Measurements from ENCODE around the gene PDHB.
"Not testable (repeated sequence)": the region's sequence is repeated elsewhere in the genome, so short reads cannot be mapped to it uniquely, and the experiment has no call there.

The PDHB gene

DNA sequence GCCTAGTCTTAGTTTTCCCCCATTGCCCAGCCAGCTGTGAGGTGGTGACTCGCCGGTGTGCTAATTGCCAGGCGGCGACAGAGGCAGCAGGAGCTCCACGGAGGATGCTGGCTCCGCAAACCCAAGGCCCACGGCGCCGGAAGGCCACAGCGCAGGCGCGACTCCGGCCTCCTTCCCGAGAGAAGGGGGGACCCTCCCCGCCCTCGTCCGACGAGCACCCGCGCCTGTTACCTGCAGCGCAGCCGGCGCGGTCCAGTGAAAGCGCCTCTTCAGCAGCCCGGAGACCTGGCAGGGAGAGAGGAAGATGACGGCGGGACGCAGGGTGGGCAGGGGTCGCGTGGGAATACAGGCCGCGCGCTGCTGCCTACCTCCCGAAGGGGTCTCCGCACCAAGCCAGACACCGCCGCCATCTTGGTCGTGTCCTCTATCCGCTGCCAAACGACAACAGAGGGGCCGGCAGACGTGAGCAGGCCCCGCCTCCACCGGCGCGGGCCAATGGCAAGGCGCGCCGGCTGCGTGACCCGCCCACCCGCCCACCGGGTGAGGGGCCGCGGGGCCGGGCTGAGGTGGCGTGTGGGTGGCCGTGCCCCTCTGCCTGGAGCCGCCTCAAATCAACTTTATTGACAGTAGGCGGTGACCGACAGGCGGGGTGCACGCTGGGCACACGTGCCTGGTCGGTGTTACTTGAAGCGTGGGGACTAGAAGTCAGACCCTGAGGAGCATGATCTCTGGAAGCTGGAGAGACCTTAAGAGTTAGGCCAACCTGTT, at the start of gene PDHB:
TSS of gene PDHB (minus strand) at position 433 of the 768 bp plus-strand sequence. CDS start at position 410, 23 bp downstream.
- peak; percentile 99 for DNase-seq (ENCODE audit: low spot score)

DNA sequence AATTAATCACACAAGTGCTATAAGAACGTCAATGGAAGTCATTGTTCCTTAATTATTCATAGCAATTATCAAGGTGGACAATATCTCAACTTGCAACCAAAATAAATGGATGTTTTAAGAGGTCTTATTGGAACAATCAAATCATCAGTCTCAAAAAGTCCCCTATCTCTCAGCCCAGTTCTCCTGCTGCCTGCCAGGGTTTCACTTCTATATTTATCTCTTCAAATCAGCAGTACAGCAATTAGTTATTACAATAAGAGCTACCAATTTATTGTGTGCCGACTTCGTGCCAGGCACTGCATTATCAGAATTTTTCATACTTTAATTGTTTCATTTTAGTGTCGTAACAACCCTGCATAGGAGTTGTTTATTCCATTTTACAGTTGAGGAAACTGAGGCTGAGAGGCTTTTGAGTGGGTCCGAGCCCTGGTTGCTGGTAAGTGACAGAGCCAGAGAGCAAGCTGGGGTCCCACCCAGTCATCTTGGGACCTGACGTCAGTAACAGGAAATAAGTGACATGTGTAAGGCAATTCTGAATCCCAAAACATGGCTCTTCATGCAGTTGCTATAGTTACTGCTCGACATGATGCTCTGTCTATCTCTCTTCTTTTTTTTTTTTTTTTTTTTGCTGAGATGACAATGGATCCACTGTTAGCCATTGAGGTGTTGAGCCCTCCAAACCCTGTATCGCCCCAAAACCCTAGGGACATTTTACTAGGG, 49.4 kb upstream of the PDHB start:
- DNase-seq (ENCODE audit: low spot score): no peak

DNA sequence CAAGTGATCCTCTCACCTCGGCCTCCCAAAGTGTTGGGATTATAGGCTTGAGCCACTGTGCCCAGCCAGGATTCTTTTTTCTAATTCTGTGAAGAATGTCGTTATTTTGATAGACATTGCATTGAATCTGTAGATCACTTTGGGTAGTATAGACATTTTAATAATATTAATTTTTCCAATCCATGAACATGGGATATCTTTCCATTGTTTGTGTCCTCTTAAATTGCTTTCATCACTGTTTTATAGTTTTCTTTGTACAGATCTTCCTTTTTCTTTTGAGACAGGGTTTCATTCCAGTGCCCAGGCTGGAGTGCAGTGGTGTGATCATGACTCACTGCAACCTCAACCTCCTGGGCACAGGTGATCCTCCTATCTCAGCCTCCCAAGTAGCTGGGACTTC, 46.7 kb upstream of the PDHB start:
- no peak for DNase-seq (ENCODE audit: low spot score)

DNA sequence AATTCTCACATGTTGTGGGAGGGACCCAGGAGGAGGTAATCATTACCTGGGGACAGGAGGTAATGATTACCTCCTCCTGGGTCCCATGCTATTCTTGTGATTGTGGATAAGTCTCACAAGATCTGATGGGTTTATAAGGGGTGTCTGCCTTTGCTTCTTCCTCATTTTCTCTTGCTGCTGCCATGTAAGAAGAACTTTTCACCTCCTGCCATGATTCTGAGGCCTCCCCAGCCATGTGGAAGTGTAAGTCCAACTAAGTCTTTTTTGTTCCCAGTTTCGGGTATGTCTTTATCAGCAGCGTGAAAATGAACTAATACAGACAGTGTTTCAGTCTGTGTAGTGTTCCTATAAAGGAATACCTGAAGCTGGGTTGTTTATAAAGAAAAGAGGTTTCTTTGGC, 45.1 kb upstream of the PDHB start:
- DNase-seq (ENCODE audit: low spot score): no peak

GRCh38 chr3:58474967-58475578, 41.4 kb upstream of the PDHB start:
- no peak for DNase-seq (ENCODE audit: low spot score)

GRCh38 chr3:58474348-58474911, 40.8 kb upstream of the PDHB start:
- DNase-seq (ENCODE audit: low spot score): no peak

DNA sequence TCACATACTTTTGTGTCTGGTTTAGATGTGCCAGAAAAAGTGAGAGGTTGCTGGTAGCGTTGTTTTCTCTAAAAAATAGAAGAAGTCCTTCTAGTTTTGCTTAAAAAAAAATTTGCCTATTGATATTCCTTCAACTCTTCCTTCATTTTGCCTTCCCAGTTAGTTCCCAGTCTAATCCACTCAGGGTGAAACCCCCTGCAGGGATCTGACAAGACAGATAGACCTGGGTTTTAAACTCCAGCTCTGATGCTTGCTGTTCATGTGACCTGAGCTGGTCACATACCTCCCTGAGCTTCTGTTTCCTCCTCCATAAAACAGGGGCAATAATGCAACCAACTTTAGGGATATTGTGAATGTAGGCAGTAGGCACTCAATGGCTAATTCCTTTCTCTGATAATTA, 39.6 kb upstream of the PDHB start:
- no peak for DNase-seq (ENCODE audit: low spot score)

DNA sequence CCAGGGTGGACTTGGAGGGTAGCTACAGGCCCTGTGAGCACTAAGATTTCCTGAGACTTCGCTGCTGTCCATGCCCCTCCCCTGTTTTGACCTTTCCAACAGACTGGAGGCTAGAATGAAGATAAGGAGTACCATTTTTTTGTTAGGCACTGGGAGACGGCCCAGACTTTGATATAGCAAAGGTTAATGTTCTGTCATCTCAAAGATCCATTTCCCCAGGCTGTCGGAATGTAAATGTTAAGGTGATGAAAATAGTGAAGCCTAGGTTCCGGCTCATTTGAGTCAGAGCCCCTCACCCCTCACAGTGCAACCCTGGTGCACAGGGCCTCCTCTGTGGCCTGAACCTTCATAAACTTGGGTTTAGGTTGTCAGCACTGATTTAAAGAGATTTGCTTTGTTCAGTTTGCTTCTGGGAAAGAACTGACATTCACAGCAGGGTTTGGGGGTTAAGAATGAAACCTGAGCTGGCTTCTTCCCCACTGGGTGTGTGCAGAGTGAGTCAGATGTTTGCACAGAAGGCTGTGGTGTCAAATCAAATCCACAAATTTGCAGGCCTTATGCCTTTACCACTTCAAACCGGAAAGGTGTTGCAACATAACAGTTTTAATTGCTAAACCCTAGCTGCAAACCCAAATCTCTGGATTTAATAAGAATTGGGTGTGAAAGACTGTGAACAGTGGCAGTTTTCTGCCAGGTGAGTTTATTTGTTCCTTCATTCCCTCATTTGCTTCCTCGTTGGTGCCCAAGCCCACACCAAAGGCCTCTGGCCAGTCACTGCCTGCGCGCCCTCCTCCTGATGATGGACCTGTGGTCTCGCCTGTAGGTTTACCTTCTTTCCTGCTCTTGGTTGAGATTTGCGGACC, 37.6 kb upstream of the PDHB start:
- DNase-seq (ENCODE audit: low spot score): no peak

DNA sequence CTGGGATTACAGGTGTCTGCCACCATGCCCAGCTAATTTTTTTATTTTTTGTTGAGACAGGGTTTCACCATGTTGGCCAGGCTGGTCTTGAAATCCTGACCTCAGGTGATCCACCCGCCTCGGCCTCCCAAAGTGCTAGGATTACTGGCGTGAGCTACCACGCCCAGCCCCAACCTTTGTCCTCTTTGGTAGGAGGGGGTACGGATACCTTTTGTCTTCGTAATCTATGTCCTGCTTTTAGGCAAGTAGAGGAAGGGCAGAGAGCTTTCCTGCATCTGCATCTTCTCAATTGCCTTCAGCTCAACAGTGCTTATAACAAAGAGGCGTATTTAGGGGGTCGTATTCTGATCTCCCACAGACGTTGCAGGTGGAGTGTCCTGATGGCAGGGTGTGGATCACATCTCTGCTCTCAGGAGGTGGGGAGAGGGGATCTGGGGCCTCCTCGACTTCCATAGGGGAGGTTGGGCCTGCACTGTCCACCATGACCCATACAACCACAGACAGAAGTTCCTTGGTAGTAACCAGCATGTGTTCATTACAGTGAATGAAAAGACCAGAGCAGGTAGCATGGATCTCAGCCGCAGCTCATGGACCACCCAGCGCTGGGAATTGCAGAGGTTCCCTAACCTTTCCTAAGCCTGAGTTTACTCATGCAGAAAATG, 36.9 kb upstream of the PDHB start:
- DNase-seq (ENCODE audit: low spot score): no peak

GRCh38 chr3:58469096-58469495, 35.5 kb upstream of the PDHB start:
- DNase-seq (ENCODE audit: low spot score): no peak

GRCh38 chr3:58466899-58467563, 33.4 kb upstream of the PDHB start:
- no peak for DNase-seq (ENCODE audit: low spot score)

DNA sequence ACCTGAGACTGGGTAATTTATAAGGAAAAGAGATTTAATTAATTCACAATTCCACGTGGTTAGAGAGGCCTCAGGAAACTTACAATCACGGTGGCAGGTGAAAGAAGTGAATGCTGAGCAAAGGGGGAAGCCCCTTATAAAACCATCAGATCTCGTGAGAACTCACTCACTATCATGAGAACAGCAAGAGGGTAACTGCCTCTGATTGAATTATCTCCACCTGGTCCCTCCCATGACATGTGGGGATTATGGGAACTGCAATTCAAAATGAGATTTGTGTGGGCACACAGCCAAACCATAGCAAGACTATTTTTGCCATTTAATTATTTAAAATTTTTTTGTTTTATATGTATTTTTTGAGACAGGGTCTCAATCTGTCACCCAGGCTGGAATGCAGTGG, 31.2 kb upstream of the PDHB start:
- no peak for DNase-seq (ENCODE audit: low spot score)

GRCh38 chr3:58463942-58464271, 30.3 kb upstream of the PDHB start:
- DNase-seq (ENCODE audit: low spot score): no peak

DNA sequence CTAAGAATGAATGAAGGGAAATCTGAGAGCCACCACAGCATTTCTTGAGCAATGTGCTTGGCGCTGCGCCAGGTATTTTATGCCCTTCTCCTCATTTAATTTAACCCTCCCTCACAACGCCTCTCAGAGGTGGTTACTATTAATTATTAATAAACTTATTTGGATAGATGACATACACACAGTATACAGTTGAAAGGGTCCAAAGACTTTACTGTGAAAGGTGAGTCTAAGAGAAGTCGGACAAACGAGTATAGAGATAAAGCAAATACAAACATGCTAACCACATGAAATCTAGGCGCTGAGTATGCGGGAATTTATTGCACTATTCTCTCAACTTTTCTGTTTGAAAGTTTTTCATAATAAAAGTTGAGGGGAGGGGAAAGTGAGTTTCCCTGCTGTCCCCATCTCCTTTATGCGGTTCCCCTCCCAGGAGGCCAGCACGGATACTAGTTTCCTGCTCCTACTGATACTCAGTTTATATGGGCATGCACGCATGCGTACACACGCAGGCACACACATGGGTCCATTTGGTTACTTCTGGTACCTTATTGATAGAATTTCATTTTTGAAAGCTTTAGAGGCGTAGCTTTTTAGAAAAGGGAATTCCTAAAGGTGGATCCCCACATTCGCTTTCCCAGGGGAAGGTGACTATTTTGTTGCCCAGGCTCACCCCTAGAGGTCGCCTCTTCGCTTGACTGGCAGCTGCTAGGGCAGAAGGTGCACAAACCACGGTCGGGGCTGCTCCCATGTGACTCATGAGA, 29.7 kb upstream of the PDHB start:
- DNase-seq (ENCODE audit: low spot score): peak; percentile 87

DNA sequence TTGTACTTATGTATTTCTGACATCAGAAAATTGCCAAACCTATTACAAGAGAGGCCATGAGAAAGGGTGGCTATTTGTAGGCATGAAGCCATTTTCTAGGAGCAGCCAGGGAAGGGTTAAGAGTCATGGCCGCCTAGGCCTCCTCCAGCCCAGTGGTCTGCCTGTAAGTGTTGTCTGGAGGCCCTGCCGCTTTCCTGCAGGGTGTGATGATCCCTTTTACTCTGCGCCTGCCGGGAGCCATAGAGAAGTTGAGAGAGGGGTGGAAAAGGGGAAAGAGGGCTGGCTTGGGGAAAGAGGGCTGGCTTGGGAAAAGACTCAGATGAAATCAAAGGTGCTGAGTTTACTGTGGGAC, 29.2 kb upstream of the PDHB start:
- no peak for DNase-seq (ENCODE audit: low spot score)

DNA sequence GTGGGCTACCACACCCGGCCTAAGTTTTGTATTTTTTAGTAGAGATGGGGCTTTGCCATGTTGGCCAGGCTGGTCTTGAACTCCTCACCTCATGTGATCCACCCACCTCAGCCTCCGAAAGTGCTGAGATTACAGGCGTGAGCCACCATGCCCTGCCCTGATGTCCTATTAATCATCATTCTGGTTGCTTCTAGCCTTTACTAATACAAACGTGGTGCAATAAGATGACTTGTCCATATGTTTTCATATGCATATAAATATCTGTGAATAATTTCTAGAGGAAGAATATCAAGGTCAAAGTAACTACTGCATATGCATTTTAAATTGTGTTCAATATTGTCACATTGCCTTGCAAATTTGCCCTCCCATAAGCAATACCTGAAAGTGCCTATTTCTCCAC, 25.5 kb upstream of the PDHB start:
- no peak for DNase-seq (ENCODE audit: low spot score)

DNA sequence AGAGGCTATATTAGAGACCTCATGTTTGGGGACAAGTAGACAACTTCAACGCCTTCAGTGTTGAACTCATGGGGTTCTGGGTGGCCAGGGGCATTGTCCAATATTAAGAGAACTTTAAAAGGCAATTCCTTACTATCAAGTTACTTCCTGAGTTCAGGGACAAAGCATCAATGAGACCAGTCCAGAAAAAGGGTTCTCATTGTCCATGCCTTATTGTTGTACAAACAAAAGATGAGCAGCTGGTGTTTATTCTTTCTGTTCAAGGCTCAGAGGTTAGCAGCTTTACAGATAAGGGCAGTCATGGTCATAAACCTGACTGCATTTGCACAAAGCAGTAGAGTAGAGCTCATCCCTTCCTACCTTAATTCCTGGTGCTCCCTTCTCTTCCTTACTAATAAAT, 18.5 kb upstream of the PDHB start:
- no peak for DNase-seq (ENCODE audit: low spot score)

DNA sequence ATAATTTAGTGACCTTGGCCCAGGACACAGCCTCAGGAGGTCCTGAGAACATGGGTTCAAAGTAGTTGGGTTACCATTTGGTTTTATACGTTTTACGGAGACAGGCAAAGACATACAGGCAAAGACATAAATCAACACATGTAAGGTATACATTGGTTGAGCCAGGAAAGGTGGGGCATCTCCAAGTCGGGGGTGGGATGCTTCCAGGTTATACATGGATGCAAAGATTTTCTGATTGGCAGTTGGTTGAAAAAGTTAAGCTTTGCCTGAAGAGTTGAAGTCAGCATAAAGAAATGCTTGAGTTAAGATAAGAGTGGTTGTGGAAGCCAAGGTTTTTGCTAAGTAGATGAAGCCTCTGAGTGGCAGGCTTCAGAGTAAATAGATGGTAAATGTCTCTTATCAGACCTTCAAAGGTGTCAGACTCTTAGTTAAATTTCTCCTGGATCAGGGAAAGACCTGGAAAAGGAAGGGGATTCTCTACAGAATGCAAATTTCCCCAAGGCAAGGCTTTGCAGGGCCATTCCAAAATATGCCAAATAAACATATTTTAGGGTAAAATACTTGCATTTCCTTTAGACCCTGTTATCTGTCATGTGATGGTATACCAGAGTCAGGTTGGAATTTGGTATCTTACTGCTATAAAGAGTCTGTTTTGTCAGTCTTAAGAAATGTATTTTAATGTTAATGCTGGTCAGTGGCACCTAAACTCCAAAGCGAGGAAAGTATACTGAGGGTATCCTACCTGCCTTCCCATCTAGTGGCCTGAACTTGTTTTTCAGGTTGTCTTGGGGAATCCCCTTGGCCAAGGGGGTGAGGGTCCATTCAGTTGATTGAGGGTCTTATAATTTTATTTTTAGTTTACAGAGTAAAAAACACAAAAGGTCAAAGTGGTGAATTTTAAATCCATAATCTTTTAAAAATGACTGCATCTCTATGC, 8.2 kb upstream of the PDHB start:
- DNase-seq (ENCODE audit: low spot score): no peak

DNA sequence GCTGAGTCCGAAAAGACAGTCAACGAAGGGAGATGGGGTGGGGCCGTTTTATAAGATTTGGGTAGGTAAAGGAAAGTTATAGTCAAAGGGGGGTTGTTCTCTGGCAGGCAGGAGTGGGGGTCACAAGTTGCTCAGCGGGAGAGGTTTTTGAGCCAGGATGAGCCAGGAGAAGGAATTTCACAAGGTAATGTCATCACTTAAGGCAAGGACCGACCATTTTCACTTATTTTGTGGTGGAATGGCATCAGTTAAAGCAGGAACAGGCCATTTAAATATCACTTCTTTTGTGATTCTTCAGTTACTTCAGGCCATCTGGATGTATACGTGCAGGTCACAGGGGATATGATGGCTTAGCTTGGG, 7.3 kb upstream of the PDHB start:
- DNase-seq (ENCODE audit: low spot score): not testable (repeated sequence)

Measured in D341Med (cell line).